Heart left ventricle (tissue), 16 donors: ENCODE measurements around the gene BCL11A. TPM values are rescaled to one million over a fixed set of nuclear protein-coding genes. Genes with fewer than 3 reads are reported as not detected.
A peak's percentile ranks its signal among the peaks of the same experiment; 100 is the strongest.

Experiments
- ATAC-seq, 4 donors: fragments of 200-7000 bp; cut with Tn5 transposase; one replicate each; pipeline ENCODE4 v1.9.1; 2020 to 2022; ENCODE audit warnings: moderate library complexity in 4 of 4, mild to moderate bottlenecking in 3 of 4, moderate number of reproducible peaks in 1 of 4
- DNase-seq, 5 donors: peaks; one replicate each; pipeline ENCODE4 v3.0.0-alpha.2; 2020
- H3K27ac ChIP-seq, 12 donors: fragments of 200-600 bp; sonication (generic) in 4 of 12; one replicate each; pipeline versions ENCODE4 v1.5.0 to v1.8.0; 2016 to 2022; ENCODE audit warnings: mild to moderate bottlenecking in 2 of 12
- H3K27me3 ChIP-seq, 9 donors: fragments of 200-600 bp; sonication (generic) in 2 of 9; one replicate each; pipeline versions ENCODE4 v1.5.1 to v1.8.0; 2016 to 2022; ENCODE audit warnings: mild to moderate bottlenecking in 3 of 9
- H3K36me3 ChIP-seq, 9 donors: fragments of 200-600 bp; sonication (generic) in 2 of 9; one replicate each; pipeline versions ENCODE4 v1.5.0 to v1.8.0; 2018 to 2022; ENCODE audit warnings: mild to moderate bottlenecking in 2 of 9
- H3K4me1 ChIP-seq, 12 donors: fragments of 200-600 bp; sonication (generic) in 4 of 12; one replicate each; pipeline versions ENCODE4 v1.5.0 to v1.8.0; 2016 to 2022; ENCODE audit warnings: mild to moderate bottlenecking in 3 of 12
- H3K4me3 ChIP-seq, 12 donors: fragments of 200-600 bp; sonication (generic) in 4 of 12; one replicate each; pipeline versions ENCODE4 v1.5.0 to v1.8.0; 2017 to 2022; ENCODE audit warnings: mild to moderate bottlenecking in 9 of 12, moderate library complexity in 4 of 12
- H3K9me3 ChIP-seq, 12 donors: fragments of 200-600 bp; sonication (generic) in 4 of 12; one replicate each; pipeline versions ENCODE4 v1.5.0 to v1.8.0; 2016 to 2022; ENCODE audit warnings: mild to moderate bottlenecking in 1 of 12
- POLR2A ChIP-seq, 2 donors: fragments of 450-650 bp; IDR thresholded peaks; one replicate each; pipeline ENCODE4 v1.6.1; 2017; ENCODE audit warnings: antibody characterized with exemption in 2 of 2, mild to moderate bottlenecking in 2 of 2, moderate library complexity in 2 of 2
- WGBS, 4 donors: extraction: QIAGEN DNeasy Blood & Tissue Kit in 2 of 4; methylation state at CpG; one replicate each; pipeline versions ENCODE4 v1.1.5 to v1.1.7; 2013 to 2018; 5-methylcytosine and 5-hydroxymethylcytosine counted together
- intact Hi-C, 10 donors: fragments of 100-400 bp; cut with DNase I; formaldehyde crosslinking; loops; one replicate each; pipeline versions ENCODE4 v1.11.1 to v1.14.2; 2022
- polyA plus RNA-seq, 2 donors: library from polyadenylated mRNA; stranded (reverse); fragments of 200-250 nt; gene quantifications; one replicate each; pipeline ENCODE4 v1.2.3, GENCODE V29; 2013
- total RNA-seq, 9 donors: library from RNA; depleted of rRNA in 2 of 9; stranded (reverse); fragments of >200 nt in 2 of 9; fragmentation: NEBNext Ultra II Directional in 3 of 9; extraction: Animal tissue kit (Norgen Biotek cat#: 25700) in 3 of 9; gene quantifications; one replicate each; pipeline versions ENCODE4 v1.1.0 to v1.2.4, GENCODE V29; 2016 to 2023
- TF ChIP-seq, protein P1 (sequence below), 12 donors: fragments of 200-600 bp; sonication (generic) in 4 of 12; IDR thresholded peaks; one replicate each; pipeline versions ENCODE4 v1.5.0 to v1.8.0; 2018 to 2022; ENCODE audit warnings: antibody characterized with exemption in 12 of 12, mild to moderate bottlenecking in 5 of 12
- donor health status: ischemic (EF 13 %, LVEDD 7.1; RV severe dilation, severe dysfunction).
- donor health status: healthy with polysubstance abuse.
- donor health status: DM: no; HTN: yes; CAD: no.
- donor health status: DM: no; HTN: no; CAD: no.
- donor health status: ischemic (EF 25% LVEDD 6.9; RV normal size, moderate dysfunction).
- donor health status: ischemic (EF 25% LVEDD 5.7; RV mildly dilated, moderate dysfunction).
- donor health status: healthy.
- donor health status: DM: yes; HTN: yes; CAD: no.
- donor health status: ischemic (EF 35%, LVEDD 5.7; RV mildly dilated, moderate dysfunction).
- donor health status: nonischemic (EF 11% LVEDD 7.7; RV severe dilation, severe dysfunction).
- donor health status: DM: yes; HTN: yes; CAD: no.
- donor health status: PGD.
- donor health status: ischemic (EF 29% LVEDD 5.4; RV normal size, mild dysfunction).
- donor health status: nonischemic (EF 23%, LVEDD 6.1; RV moderate dilation, normal function).

Gene BCL11A
- total and polyA plus RNA-seq, 11 donors, result 5.6 to 31.9 (median 20.2) TPM

DNA sequence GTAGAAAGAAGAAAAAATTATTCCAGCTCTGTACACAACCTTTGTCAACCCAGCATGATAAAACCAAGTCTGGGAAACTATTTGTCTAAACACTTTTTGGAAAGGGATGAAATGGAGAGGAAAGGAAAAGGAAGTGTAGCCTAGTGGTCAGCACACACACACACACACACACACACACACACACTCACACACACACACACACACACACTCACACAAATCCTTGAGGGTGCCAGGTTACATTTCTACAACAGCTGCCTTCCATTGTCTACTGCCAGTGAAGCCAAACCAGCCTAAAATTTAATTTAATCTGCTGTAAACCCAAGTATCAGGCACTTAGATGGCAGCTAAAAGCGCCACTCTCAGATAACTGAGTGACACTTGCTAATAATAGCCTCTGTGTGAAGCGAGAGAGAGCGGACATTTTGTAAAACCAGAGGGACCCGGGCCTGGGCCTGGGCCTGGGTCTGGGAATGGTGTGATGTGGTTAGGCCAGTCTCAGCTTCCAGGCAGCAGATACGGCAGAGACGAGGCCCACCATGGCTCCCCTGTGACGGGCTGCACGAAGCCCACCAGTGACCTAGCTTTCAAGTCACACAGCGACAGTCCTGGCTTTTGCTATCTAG lies 32.4 kb downstream of the BCL11A start:
- Histone ChIP-seq H3K4me3 (no peak overlapping the region), H3K27me3 (peaks cover 0 to 4% (median 0%) of the 10 kb centered on the region in 9 donors), H3K36me3 (no peaks in the 10 kb centered on the region), H3K27ac (peak overlapping the region in 8 of 12 donors; percentile 3 to 66 (median 46)), H3K4me1 (peaks cover 0 to 48% (median 12%) of the 10 kb centered on the region in 12 donors), H3K9me3 (no peaks in the 10 kb centered on the region)
- TF ChIP-seq, protein P1, sequence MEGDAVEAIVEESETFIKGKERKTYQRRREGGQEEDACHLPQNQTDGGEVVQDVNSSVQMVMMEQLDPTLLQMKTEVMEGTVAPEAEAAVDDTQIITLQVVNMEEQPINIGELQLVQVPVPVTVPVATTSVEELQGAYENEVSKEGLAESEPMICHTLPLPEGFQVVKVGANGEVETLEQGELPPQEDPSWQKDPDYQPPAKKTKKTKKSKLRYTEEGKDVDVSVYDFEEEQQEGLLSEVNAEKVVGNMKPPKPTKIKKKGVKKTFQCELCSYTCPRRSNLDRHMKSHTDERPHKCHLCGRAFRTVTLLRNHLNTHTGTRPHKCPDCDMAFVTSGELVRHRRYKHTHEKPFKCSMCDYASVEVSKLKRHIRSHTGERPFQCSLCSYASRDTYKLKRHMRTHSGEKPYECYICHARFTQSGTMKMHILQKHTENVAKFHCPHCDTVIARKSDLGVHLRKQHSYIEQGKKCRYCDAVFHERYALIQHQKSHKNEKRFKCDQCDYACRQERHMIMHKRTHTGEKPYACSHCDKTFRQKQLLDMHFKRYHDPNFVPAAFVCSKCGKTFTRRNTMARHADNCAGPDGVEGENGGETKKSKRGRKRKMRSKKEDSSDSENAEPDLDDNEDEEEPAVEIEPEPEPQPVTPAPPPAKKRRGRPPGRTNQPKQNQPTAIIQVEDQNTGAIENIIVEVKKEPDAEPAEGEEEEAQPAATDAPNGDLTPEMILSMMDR (IDR thresholded peaks at IDR 0.05), result no peak
- no peak for TF ChIP-seq POLR2A (IDR thresholded peaks at IDR 0.05)
- intact Hi-C loops, result no loop called here
- peak in 3 of 4 donors; percentile 47 to 69 (median 67) for ATAC-seq
- no peak for DNase-seq
- WGBS, 4 donors, result 68 to 78% (median 73%) methylated on average over 9 of the region's 9 CpGs

- peaks cover 0 to 54% (median 15%) of the 10 kb centered on the region in 12 donors for H3K4me1 ChIP-seq
- WGBS, 4 donors, result 78 to 81% (median 80%) methylated on average over 8 of the region's 8 CpGs
Measured at GRCh38 chr2:60520151-60520876, 33.1 kb downstream of the BCL11A start.

DNA sequence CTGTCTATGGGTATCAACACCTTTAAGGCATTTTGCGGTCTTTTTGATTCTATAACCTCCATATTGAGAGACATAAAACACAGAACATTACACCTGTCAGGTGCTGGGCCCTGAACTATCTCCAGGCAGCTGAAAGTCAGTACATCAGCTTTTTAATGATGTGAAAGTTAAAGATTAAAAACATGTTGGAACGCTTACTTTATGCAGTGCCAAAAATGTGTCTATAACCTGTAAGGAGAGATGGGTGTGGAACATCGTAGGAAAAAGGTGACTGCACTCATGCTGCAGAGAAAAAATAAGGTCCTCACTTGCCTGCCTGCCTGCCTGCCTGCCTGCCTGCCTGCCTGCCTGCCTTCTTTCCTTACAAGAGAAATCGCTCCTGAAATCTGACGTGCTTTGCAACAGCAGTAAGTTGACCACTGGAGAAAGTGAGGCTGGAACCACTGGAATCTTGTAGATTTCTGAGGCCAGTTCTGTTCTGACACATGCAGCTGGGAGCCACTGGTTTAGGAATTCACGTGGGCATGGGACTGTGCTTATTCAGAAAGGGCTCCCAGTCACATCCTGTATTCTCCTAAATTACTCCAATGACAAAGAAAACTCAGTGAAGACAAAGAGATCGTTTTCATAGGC lies 34.1 kb downstream of the BCL11A start:
- Histone ChIP-seq H3K36me3 (no peaks in the 10 kb centered on the region), H3K27ac (no peak overlapping the region), H3K4me3 (no peak overlapping the region), H3K9me3 (no peaks in the 10 kb centered on the region), H3K4me1 (peaks cover 0 to 57% (median 17%) of the 10 kb centered on the region in 12 donors), H3K27me3 (peaks cover 0 to 4% (median 0%) of the 10 kb centered on the region in 9 donors)
- TF ChIP-seq POLR2A (IDR thresholded peaks at IDR 0.05), result no peak
- TF ChIP-seq, protein P1 (IDR thresholded peaks at IDR 0.05), result no peak
- intact Hi-C loops, result no loop called here
- no peak for ATAC-seq
- 49 to 61% (median 58%) methylated on average over 7 of the region's 7 CpGs for WGBS, 4 donors
- DNase-seq, result no peak

More at GRCh38 chr2:60520151-60520876, 33.1 kb downstream of the BCL11A start:
- TF ChIP-seq POLR2A (IDR thresholded peaks at IDR 0.05), result no peak
- TF ChIP-seq, protein P1 (IDR thresholded peaks at IDR 0.05), result no peak
- DNase-seq (no peak), ATAC-seq (no peak)
- H3K9me3 ChIP-seq, result no peaks in the 10 kb centered on the region
- no peak overlapping the region for H3K27ac ChIP-seq
- peaks cover 0 to 4% (median 0%) of the 10 kb centered on the region in 9 donors for H3K27me3 ChIP-seq
- H3K36me3 ChIP-seq, result no peaks in the 10 kb centered on the region
- no peak overlapping the region for H3K4me3 ChIP-seq
- intact Hi-C loops, result no loop called here

- 81 to 86% (median 83%) methylated on average over 7 of the region's 7 CpGs for WGBS, 4 donors
- DNase-seq (no peak), ATAC-seq (no peak)
- no peak overlapping the region for H3K27ac ChIP-seq
- no peak overlapping the region for H3K4me3 ChIP-seq
- no peaks in the 10 kb centered on the region for H3K9me3 ChIP-seq
- H3K27me3 ChIP-seq, result peaks cover 0 to 4% (median 0%) of the 10 kb centered on the region in 9 donors
- intact Hi-C loops, result no loop called here
- TF ChIP-seq, protein P1 (IDR thresholded peaks at IDR 0.05), result no peak
- no peak for TF ChIP-seq POLR2A (IDR thresholded peaks at IDR 0.05)
- peaks cover 0 to 49% (median 17%) of the 10 kb centered on the region in 12 donors for H3K4me1 ChIP-seq
- no peaks in the 10 kb centered on the region for H3K36me3 ChIP-seq
Measured at GRCh38 chr2:60518567-60518966, 34.9 kb downstream of the BCL11A start.
